RKO (cell line): ENCODE measurements around the gene SF3A1.

ENCODE experiments used
- DNase-seq: peaks from one replicate; pipeline ENCODE4 v3.0.0-alpha.2; 2016; ENCODE audit warnings: low spot score

The SF3A1 gene

GRCh38 chr22:30286813-30287647 is 69.7 kb downstream of the SF3A1 start:
- peak; percentile 49 for DNase-seq

DNA sequence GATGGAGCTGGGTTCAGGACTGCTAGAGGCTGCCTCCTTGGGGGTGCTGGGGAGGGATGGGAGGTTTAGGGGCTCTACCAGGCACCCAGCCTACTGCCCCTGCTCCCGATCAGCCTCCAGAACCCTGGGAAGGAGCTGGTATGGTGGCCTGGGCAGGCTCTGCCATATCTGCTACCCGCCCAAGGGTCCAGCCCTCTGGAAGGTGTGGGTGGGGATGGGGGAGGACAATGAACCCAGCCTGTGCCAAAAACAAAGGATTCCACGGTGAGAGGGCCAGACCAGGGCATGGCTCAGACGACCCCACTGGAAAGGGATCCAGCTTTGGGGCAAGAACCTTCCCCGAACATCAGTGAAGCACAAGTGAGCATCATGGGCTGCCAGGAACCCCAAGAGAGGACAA is 70.4 kb downstream of the SF3A1 start:
- no peak for DNase-seq

DNA sequence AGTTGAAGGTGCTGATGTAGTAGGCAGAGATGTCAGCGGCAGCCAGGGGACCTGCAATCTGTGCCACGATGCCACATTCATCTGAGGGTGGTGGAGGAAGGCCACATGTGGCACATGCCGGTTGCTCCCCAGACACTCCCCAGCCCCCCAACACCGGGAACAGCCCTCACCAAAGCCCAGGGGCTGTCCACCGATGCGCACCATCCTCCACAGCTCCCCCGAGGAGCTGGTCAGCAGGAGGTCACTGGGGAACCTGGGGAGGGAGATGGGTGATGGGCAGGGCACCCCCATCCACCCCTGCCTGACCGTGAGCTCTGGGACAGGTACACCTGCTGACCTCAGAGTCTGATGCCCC is 70.9 kb downstream of the SF3A1 start:
- no peak for DNase-seq

DNA sequence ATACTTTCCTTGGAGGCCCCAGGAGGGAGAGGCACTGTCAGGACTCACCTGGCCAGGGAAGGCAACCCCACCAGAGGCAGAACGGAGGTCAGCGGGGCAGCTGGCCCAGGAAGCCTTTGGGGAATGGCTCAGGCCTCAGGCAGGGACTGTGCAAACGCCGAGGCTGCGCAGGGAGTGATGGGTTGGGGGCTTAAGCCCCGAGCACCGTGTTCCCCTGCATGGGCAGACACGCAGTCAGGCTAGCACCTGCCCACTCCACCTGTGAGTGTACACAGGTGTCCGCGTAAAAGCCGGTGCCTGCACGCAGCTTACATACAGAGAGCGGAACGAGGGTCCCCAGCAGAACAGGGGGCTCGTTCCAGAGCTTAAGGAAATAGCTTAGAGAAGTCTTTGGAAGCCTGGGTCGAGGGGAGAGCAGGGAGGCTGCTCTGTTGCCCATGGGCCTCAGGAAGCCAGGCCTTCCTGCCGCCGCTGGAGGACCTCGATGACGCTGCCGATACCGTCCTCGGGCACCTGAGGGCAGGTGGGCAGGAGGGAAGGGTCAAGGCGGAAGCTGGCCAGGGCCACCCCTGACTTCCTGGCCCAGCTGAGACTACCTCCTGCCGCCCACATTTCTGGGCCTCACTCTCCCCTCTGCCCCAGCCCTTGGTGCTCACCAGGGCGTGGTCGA is 71.4 kb downstream of the SF3A1 start:
- no peak for DNase-seq

DNA sequence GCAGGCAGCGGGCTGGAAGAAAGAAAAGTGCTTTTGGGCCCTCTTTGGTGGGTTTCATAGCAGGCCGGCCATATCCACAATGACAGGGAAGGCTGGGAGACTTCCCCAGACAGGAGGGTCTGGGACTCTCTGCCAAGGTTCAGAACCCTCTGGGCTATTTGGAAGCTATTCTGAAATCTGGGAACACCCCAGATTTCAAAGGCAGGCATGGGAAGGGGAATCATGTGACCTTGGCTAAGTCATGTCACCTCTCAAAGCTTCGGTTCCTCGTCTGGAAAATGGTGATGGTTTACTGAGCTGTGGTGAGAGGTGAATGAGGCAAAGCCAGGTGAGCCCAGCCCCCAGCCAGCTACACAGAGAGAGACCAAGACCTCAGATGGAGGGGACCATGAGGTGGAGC is 72.0 kb downstream of the SF3A1 start:
- no peak for DNase-seq

- DNase-seq: no peak
Observed at GRCh38 chr22:30284172-30284571, 72.5 kb downstream of the SF3A1 start.

GRCh38 chr22:30283342-30283741 is 73.4 kb downstream of the SF3A1 start:
- DNase-seq: no peak

DNA sequence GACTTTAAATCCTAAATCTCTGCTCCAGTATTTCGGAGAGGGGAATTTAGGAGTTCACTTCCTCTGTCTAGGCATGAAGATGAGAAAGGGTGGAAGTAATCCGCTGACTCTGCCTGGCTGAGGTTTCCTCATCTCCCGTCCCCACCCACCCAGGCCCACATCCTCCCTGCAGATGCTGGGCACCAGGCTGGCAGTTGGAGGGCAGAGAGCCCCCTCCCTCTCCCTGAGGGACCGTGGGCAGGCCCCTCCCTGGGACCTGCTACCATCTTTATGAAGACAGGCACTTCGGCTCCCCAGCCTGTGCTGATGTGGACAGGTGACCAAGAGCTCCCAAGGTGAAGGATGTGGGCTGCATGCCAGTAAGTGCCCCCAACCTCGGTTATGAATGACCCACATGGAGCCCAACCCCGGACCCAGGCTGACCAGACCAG is 74.1 kb downstream of the SF3A1 start:
- no peak for DNase-seq
